Lower leg skin (tissue), 4 donors: ENCODE results near the gene TTC13. TPM values are rescaled to one million over a fixed set of nuclear protein-coding genes. Genes with fewer than 3 reads are reported as not detected.

ENCODE experiments used
- DNase-seq, 2 donors: peaks; one replicate each; pipeline ENCODE4 v3.0.0-alpha.2; 2019; ENCODE audit warnings: low spot score in 2 of 2
- H3K4me3 ChIP-seq: fragments of 200-600 bp; sonication (generic); 2 replicates; pipeline ENCODE4 v1.5.1; 2017; ENCODE audit warnings: mild to moderate bottlenecking, low read depth; ENCODE audit not compliant: poor library complexity, severe bottlenecking
- POLR2A ChIP-seq, 2 donors: fragments of 450-650 bp; IDR thresholded peaks; one replicate each; pipeline ENCODE4 v1.6.1; 2016 to 2017; ENCODE audit warnings: antibody characterized with exemption in 2 of 2, mild to moderate bottlenecking in 1 of 2, moderate library complexity in 1 of 2
- WGBS, 2 donors: methylation state at CpG; one replicate each; pipeline ENCODE4 v1.1.5; 2018; 5-methylcytosine and 5-hydroxymethylcytosine counted together
- intact Hi-C: fragments of 100-400 bp; cut with DNase I; formaldehyde crosslinking; loops from one replicate; pipeline ENCODE4 v1.15.0; 2023; ENCODE audit warnings: low total_unique reads
- total RNA-seq, 4 donors: library from RNA; depleted of rRNA; stranded (reverse); fragments of >200 nt; gene quantifications; one replicate each; pipeline ENCODE4 v1.1.0, GENCODE V29; 2016
- TF ChIP-seq, protein P1 (sequence below), 3 donors: fragments of 450-650 bp; IDR thresholded peaks; one replicate each; pipeline ENCODE4 v1.5.1; 2016; ENCODE audit warnings: antibody characterized with exemption in 3 of 3, mild to moderate bottlenecking in 3 of 3, moderate library complexity in 2 of 3

TTC13 gene
- total RNA-seq, 4 donors from 2014 or later = 6.6 to 34.7 (median 24.7) TPM

- H3K4me3 ChIP-seq = no peak overlapping the region
- intact Hi-C loops = no loop called here
- TF ChIP-seq, protein P1, sequence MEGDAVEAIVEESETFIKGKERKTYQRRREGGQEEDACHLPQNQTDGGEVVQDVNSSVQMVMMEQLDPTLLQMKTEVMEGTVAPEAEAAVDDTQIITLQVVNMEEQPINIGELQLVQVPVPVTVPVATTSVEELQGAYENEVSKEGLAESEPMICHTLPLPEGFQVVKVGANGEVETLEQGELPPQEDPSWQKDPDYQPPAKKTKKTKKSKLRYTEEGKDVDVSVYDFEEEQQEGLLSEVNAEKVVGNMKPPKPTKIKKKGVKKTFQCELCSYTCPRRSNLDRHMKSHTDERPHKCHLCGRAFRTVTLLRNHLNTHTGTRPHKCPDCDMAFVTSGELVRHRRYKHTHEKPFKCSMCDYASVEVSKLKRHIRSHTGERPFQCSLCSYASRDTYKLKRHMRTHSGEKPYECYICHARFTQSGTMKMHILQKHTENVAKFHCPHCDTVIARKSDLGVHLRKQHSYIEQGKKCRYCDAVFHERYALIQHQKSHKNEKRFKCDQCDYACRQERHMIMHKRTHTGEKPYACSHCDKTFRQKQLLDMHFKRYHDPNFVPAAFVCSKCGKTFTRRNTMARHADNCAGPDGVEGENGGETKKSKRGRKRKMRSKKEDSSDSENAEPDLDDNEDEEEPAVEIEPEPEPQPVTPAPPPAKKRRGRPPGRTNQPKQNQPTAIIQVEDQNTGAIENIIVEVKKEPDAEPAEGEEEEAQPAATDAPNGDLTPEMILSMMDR (IDR thresholded peaks at IDR 0.05) = no peak
- TF ChIP-seq POLR2A (IDR thresholded peaks at IDR 0.05) = no peak
- DNase-seq = no peak
- WGBS, 2 donors = 83 to 84% methylated on average over 4 of the region's 4 CpGs
These were observed 38.7 kb downstream of the TTC13 start for GRCh38 chr1:230939806-230940489.

DNA sequence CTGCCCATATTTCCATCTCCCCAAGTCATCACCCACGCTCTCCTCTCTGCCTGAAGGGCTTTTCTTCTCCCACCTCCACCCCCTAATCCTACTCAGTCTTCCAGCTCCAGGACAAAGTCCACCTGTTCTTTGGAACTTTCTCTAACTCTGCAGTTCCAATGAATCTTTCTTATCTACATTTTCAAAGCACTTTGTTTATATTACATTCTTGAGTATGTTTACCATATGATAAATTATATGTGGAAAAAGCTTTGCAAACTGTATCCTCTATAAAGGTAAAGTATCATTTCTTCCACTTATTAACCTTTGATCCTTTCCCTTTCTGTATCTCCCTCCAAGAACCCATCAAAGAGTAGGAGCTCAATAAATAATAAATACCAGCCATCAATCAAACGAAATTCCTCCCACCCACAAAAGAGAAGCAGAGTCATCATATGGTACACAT is 39.7 kb downstream of the TTC13 start:
- TF ChIP-seq, protein P1 (IDR thresholded peaks at IDR 0.05) = no peak
- TF ChIP-seq POLR2A (IDR thresholded peaks at IDR 0.05) = no peak
- no peak overlapping the region for H3K4me3 ChIP-seq
- intact Hi-C loops = no loop called here
- 76 to 83% methylated on average over 2 of the region's 2 CpGs for WGBS, 2 donors
- DNase-seq = no peak

GRCh38 chr1:230937371-230937770 is 41.3 kb downstream of the TTC13 start:
- H3K4me3 ChIP-seq = no peak overlapping the region
- WGBS, 2 donors = 90 to 98% methylated on average over 2 of the region's 2 CpGs
- intact Hi-C loops = no loop called here
- DNase-seq = no peak
- TF ChIP-seq, protein P1 (IDR thresholded peaks at IDR 0.05) = no peak
- no peak for TF ChIP-seq POLR2A (IDR thresholded peaks at IDR 0.05)

DNA sequence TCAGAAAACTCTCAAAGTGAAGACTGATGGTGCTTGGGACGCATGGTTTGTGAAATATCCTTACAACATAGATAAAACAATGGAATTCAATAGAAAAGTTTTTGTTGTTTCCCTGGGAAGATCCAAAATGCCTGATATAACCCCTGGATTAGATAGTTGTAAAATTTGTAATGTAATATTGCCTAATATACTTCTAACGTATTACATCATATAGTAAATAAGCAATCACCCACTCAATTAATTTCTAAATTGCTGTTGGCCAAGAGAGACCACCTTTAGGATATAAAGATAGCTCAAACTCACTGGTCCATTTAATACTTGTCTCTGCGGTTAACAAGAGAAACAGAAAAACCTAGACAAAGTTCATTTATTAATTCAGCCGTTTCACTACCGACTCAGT is 42.2 kb downstream of the TTC13 start:
- intact Hi-C loops = no loop called here
- DNase-seq = no peak
- H3K4me3 ChIP-seq = no peak overlapping the region
- WGBS, 2 donors = 87 to 91% methylated on average over 5 of the region's 5 CpGs
- TF ChIP-seq POLR2A (IDR thresholded peaks at IDR 0.05) = no peak
- TF ChIP-seq, protein P1 (IDR thresholded peaks at IDR 0.05) = no peak

DNA sequence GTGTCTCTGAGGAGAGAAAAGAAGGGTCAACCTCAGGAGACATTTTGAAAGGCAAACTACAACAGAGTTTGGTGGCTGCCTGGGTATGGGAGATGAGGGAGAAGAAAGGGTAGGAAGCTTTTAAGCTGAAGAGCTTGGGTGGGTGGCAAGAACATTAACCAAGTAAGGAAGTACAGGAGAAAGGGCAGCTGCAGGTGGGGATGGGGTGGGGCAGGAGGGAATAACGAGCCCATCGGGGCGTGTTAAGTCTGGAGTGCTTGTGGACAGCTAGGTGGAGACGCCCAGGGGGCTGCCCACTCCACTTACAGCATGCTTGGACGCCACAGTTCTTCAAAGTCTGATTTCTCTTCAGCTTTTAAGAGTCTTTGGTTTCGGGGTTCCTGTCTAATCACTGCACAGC is 42.8 kb downstream of the TTC13 start:
- DNase-seq = no peak
- TF ChIP-seq, protein P1 (IDR thresholded peaks at IDR 0.05) = no peak
- no peak for TF ChIP-seq POLR2A (IDR thresholded peaks at IDR 0.05)
- H3K4me3 ChIP-seq = no peak overlapping the region
- intact Hi-C loops = no loop called here
- 95 to 97% methylated on average over 6 of the region's 6 CpGs for WGBS, 2 donors

DNA sequence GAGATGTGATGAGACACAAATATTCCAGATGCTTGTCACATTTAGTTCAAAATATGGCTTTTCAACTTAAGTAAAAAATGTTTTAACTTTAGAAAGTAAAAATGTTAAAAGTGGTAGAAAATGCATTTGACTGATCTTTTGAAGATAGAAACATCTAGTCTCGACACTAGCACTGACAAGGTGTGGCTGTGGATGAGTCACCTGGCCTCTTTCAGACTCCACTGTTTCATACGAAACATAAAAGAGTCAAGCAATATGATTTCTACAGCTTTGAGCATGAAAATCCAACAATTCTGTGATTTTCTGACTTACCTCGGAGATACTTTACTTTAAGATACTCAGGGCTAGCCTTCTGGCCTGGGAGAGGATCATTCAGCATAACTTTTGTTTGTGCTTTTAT is 47.7 kb downstream of the TTC13 start:
- no peak for DNase-seq
- intact Hi-C loops = no loop called here
- WGBS, 2 donors = 67 to 69% methylated on average over 3 of the region's 3 CpGs
- TF ChIP-seq, protein P1 (IDR thresholded peaks at IDR 0.05) = no peak
- TF ChIP-seq POLR2A (IDR thresholded peaks at IDR 0.05) = no peak
- no peak overlapping the region for H3K4me3 ChIP-seq
